NCI-H526 treated with DMSO at 0.1 percent for 48 hours (cell line): Measurements from ENCODE around the gene SMG6.

ENCODE experiments used
- DNase-seq: peaks from one replicate; lab custom pipeline; 2025; lab: John Stamatoyannopoulos, UW

Gene SMG6

GRCh38 chr17:2076087-2076984 lies 227.2 kb downstream of the SMG6 start:
- no peak for DNase-seq

- DNase-seq, result no peak
These were observed 228.1 kb downstream of the SMG6 start for GRCh38 chr17:2075336-2076086.

- no peak for DNase-seq
These were observed 228.7 kb downstream of the SMG6 start for GRCh38 chr17:2074919-2075318.

- DNase-seq, result no peak
These were observed 231.9 kb downstream of the SMG6 start for GRCh38 chr17:2071455-2072281.

GRCh38 chr17:2071024-2071385 lies 232.6 kb downstream of the SMG6 start:
- no peak for DNase-seq

GRCh38 chr17:2070241-2071023 lies 233.2 kb downstream of the SMG6 start:
- no peak for DNase-seq

- peak; percentile 11 for DNase-seq
These were observed 235.0 kb downstream of the SMG6 start for GRCh38 chr17:2068519-2069051.

GRCh38 chr17:2068031-2068518 lies 235.5 kb downstream of the SMG6 start:
- no peak for DNase-seq

GRCh38 chr17:2067608-2068024 lies 236.0 kb downstream of the SMG6 start:
- no peak for DNase-seq

- DNase-seq, result no peak
These were observed 236.5 kb downstream of the SMG6 start for GRCh38 chr17:2067048-2067561.

GRCh38 chr17:2065949-2066400 lies 237.6 kb downstream of the SMG6 start:
- DNase-seq, result no peak

- DNase-seq, result no peak
These were observed 238.4 kb downstream of the SMG6 start for GRCh38 chr17:2064980-2065785.

GRCh38 chr17:2064520-2064971 lies 239.0 kb downstream of the SMG6 start:
- no peak for DNase-seq

GRCh38 chr17:2064147-2064489 lies 239.5 kb downstream of the SMG6 start:
- no peak for DNase-seq

GRCh38 chr17:2063261-2064146 lies 240.1 kb downstream of the SMG6 start:
- DNase-seq, result no peak

- no peak for DNase-seq
These were observed 240.9 kb downstream of the SMG6 start for GRCh38 chr17:2062571-2063183.

GRCh38 chr17:2061441-2061958 lies 242.1 kb downstream of the SMG6 start:
- DNase-seq, result no peak
